Measurements from ENCODE around the gene EXOC6B. TPM values are rescaled to one million over a fixed set of nuclear protein-coding genes. Genes with fewer than 3 reads are reported as not detected.
A peak's percentile ranks its signal among the peaks of the same experiment; 100 is the strongest.

Gene EXOC6B
- total and polyA plus RNA-seq, 11 donors: 18.4 to 192 (median 143) TPM

DNA sequence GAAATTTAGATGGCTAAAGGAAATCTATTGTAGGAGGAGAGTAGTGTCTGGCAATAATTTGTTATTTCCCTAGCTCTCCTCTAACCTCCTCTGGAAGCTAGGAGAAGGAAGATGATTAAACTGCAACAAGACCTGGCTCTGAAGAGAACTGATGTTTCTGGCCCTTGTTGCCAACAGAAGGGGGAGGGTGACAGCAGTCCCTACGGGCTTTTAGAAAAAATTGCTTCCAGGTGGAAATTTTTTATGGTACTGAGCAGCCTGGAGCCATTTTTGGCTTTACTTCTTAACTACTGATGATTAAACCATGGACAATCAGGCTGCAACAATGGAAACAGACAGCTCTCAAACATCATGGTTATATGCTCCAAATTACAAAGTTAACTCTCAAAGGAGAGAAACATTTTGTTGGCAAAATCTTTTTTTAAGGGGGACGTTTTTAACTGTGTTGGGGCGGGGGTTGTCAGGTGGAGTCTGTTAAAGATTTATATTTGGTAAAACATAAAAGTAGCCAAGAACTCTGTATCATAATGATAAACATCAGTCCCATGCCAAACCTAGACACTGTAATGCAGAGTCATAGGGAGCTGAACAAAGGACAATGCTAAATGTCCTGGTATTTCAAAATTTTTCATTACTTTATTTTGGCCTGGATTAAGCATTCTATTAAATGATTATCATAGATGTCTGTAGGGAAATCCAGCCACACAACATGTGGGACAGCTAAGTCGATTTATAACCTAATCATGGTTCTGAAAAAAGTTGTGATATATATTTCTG lies 70.0 kb downstream of the EXOC6B start:
- intact Hi-C loops (cut with DNase I): loop anchor here in 1 of 10 donors (10.0 kb wide), 1 partner anchor 1221 kb away; no protein-coding TSS in a partner anchor
- no peak for DNase-seq
- H3K4me1 ChIP-seq: peaks cover 3 to 46% (median 26%) of the 10 kb centered on the region in 12 donors
- peak overlapping the region in 8 of 12 donors; percentile 15 to 81 (median 22) for H3K27ac ChIP-seq
- H3K36me3 ChIP-seq: peaks cover 0 to 5% (median 0%) of the 10 kb centered on the region in 9 donors
- peaks cover 0 to under 1% (median 0%) of the 10 kb centered on the region in 12 donors for H3K9me3 ChIP-seq
- no peaks in the 10 kb centered on the region for H3K27me3 ChIP-seq
- WGBS, 4 donors: 48 to 55% (median 53%) methylated on average over 4 of the region's 4 CpGs
- no peak overlapping the region for H3K4me3 ChIP-seq
- peak in 2 of 4 donors; percentile 27 to 33 for ATAC-seq
- no peak for TF ChIP-seq POLR2A (IDR thresholded peaks at IDR 0.05)
- TF ChIP-seq, protein P1, sequence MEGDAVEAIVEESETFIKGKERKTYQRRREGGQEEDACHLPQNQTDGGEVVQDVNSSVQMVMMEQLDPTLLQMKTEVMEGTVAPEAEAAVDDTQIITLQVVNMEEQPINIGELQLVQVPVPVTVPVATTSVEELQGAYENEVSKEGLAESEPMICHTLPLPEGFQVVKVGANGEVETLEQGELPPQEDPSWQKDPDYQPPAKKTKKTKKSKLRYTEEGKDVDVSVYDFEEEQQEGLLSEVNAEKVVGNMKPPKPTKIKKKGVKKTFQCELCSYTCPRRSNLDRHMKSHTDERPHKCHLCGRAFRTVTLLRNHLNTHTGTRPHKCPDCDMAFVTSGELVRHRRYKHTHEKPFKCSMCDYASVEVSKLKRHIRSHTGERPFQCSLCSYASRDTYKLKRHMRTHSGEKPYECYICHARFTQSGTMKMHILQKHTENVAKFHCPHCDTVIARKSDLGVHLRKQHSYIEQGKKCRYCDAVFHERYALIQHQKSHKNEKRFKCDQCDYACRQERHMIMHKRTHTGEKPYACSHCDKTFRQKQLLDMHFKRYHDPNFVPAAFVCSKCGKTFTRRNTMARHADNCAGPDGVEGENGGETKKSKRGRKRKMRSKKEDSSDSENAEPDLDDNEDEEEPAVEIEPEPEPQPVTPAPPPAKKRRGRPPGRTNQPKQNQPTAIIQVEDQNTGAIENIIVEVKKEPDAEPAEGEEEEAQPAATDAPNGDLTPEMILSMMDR (IDR thresholded peaks at IDR 0.05): no peak

DNA sequence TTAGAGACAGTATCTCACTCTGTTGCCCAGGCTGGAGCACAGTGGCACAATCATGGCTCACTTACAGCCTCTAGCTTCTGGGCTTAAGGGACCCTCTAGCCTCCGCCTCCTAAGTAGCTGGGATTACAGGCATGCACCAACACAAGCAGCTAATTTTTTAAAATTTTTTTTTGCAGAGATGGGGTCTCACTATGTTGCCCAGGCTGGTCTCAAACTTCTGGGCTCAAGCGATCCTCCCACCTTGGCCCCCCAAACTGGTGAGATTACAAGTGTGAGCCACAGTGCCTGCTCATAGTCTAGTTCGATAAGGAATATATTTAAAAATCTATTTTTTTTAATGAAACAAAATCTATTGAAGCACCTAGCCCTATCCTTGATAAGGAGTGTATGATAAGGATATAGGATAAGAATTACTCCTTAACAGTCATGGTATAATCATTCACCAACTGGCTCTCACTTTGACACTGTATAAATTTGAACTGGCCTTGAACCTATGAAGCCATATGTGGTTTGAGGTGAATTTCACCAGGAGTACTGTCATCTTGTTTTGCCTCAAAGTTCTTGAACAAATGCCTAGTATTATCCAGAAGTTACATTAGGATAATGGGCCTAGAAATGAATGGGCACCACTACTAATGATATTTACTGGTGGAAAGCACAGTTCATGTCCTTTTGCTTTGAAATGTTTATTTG lies 71.1 kb downstream of the EXOC6B start:
- Histone ChIP-seq H3K4me1 (peaks cover 3 to 55% (median 29%) of the 10 kb centered on the region in 12 donors), H3K27me3 (no peaks in the 10 kb centered on the region), H3K9me3 (no peaks in the 10 kb centered on the region), H3K36me3 (no peaks in the 10 kb centered on the region), H3K4me3 (no peak overlapping the region), H3K27ac (peak overlapping the region in 5 of 12 donors; percentile 2 to 81 (median 19))
- DNase-seq (no peak), ATAC-seq (no peak)
- whole genome bisulfite sequencing, 4 donors: 97 to 99% (median 98%) methylated on average over 3 of the region's 3 CpGs
- TF ChIP-seq, protein P1 (IDR thresholded peaks at IDR 0.05): no peak
- TF ChIP-seq POLR2A (IDR thresholded peaks at IDR 0.05): no peak
- intact Hi-C loops (cut with DNase I): loop anchor here in 1 of 10 donors (10.0 kb wide), 1 partner anchor 1220 kb away; no protein-coding TSS in a partner anchor

DNA sequence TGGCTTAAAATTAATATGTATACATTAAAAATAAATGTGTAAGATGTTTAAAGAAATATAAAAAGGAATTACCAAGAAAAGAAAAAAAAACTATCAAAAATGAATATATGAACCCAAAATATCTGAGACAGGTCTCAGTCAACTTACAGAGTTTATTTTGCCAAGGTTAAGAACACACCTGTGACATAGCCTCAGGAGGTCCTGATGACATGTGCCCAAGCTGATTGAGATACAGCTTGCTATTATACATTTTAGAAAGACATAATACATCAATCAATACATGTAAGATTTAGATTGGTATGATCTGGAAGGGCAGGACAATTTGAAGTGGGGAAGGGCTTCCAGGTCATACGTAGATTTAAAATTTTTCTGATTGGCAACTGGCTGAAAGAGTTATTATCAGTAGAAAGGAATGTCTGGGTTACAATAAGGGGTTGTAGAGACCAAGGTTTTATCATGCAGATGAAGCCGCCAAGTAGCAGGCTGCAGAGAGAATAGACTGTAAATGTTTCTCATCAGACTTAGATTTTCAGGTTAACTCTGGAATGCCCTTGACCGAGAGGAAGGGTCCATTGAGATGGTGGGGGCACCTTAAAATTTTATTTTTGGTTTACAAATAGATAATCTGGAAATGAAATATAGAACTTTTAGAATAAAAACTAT lies 74.7 kb downstream of the EXOC6B start:
- intact Hi-C loops (cut with DNase I): loop anchor here in 1 of 10 donors (10.0 kb wide), 1 partner anchor 1216 kb away; no protein-coding TSS in a partner anchor
- ATAC-seq: no peak
- H3K27ac ChIP-seq: no peak overlapping the region
- H3K36me3 ChIP-seq: no peaks in the 10 kb centered on the region
- H3K27me3 ChIP-seq: no peaks in the 10 kb centered on the region
- TF ChIP-seq, protein P1 (IDR thresholded peaks at IDR 0.05): no peak
- TF ChIP-seq POLR2A (IDR thresholded peaks at IDR 0.05): no peak
- no peaks in the 10 kb centered on the region for H3K9me3 ChIP-seq
- peaks cover 0 to 50% (median 18%) of the 10 kb centered on the region in 12 donors for H3K4me1 ChIP-seq
- WGBS, 4 donors: 55 to 70% (median 66%) methylated on average over 3 of the region's 3 CpGs
- DNase-seq: no peak
- no peak overlapping the region for H3K4me3 ChIP-seq

All from heart left ventricle (tissue), 16 donors.